Measurements from ENCODE around the gene PCDH9.

Gene PCDH9

DNA sequence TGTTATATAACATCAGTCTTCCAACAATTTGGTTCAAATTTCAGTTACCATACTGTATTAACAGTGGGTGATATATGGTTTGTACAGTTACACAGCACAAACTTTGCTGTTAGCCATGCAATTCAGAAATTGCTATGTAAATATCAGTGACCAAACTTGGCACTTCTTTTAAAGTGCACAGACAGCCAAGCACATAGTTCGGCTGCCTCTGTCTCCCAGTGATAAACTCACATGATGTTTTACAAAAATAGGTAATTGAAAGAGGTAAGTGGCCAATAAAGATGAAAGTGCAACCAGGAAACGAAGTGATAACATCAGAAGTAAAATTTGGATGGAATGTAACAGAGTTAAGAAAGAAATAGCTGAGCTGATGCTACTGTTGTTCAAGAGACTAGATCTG is 143.9 kb downstream of the PCDH9 start:
- no peak for DNase-seq (ENCODE audit: low read depth in 2 of 2)

- DNase-seq (ENCODE audit: low read depth in 2 of 2): no peak
These were observed 146.1 kb downstream of the PCDH9 start for GRCh38 chr13:67084066-67084465.

DNA sequence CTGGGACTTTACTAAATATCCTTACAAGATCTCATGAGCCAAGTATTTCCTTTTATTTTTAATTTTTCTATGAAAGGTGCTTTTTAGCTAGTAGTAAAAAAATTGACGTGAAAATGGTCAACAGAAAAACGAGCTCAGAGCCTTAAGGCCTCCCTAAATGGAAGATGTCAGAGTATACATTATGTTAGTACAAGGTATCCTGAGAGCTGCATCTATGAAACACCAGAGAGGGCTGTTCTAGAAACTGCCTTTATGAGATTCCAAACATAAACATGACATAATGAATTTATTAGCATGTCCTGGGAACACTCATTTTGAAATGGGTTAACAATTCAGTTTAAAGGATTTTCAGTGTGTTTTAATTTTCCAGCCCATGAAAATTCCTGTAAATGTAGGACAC is 146.6 kb downstream of the PCDH9 start:
- no peak for DNase-seq (ENCODE audit: low read depth in 2 of 2)

DNA sequence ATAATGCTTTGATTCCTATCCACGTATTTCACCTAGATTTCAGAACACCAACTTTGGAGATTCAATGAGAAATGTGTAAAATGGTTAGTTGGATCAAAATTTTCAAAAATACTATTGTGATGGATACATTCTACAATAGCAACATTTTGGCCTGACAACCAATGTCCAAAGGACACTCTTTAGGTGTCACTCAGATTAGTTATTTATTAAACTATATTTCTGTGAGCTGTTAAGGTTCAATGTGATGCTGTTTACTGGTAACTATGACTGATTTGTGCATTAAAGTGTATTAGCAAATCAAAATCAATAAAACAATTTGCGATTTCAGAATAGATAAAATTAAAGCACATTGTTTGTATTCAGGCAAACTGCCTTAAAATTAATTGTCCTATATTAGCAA is 149.8 kb downstream of the PCDH9 start:
- no peak for DNase-seq (ENCODE audit: low read depth in 2 of 2)

DNA sequence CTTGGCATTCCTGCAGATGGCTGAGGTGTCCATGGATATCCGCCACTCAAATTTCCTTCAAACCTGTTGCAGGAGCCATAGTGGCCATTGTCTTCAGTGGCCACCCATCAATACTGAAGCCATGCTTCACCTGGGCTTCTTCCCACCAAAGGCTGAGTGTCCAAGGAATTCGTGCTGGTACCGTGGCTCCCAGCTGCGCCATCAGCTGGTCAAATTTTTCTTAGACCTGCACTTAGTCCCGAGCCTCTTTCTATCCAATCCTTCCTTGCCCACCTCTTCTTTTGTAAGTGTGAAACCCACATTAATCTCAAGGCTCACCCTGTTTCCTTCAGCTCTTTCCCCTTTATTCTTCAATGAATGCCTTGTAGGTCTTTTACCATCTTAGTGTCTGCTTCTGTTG is 152.1 kb downstream of the PCDH9 start:
- no peak for DNase-seq (ENCODE audit: low read depth in 2 of 2)

GRCh38 chr13:67077132-67077531 is 153.0 kb downstream of the PCDH9 start:
- DNase-seq (ENCODE audit: low read depth in 2 of 2): no peak

DNA sequence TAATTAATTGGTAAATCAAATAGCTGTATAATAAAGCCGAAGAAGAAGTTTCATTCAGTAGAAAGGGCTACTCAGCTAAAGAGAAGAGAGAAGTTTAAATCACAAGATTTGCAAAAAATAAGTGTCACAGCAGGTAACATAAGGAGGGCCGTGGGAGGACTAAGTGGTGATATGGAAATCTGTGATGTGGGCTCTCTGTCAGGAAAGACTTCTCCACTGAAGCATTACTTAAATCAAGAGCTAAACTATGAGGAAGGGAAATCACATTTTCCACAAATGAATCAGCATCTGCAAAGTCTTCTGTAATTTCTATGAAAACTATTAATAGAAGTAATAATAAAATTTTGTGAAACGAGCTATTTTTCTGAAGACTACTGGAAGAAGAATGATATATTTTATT is 153.8 kb downstream of the PCDH9 start:
- DNase-seq (ENCODE audit: low read depth in 2 of 2): no peak

DNA sequence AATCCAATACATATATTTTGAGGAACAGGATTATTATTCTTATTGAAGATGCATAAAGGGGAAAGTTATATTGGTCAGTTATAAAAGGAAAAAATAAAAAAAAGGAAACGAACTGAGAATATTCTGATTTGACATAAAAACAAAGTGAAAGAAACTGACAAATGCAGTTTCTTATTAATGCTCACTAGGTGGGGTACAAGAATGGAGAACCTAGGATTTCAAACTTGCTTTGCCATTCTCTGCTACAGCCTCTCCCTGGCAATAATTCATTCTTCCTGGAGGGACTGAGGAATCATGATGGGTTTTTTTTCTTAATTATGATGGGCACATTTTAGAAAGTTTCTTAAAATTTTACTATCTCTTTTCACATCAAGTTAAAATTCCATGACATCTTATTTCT is 154.9 kb downstream of the PCDH9 start:
- DNase-seq (ENCODE audit: low read depth in 2 of 2): no peak

DNA sequence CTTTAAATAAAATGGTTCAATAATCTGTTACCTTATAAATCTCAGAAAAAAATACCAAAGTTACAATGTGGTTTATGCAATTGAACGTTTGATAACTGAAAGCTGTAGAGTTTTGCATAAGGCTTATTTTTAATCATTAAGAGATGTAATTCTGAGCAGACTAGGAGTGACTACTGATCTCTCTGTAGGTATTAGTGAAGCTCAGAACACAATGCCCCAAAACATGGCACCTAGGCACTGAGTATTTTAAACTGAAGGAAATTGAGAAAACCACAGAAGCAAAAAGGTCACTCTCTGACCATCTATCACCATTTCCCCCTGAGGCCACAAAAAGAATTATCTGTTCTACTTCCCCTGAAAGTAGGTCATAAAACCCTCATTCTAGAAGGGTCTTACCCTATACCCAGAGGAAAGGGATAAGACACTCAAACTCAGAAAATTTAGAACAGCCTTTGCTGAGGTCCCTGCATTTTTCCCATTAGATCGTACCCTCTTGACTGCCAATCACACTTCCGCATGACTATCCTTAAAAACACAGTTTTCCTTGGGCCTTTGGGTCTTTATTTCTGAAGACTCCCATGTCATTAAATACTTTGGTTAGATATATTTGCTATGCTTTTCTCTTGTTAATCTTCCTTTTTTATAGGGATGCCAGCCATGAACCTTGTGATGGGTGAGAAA is 158.1 kb downstream of the PCDH9 start:
- DNase-seq (ENCODE audit: low read depth in 2 of 2): no peak

DNA sequence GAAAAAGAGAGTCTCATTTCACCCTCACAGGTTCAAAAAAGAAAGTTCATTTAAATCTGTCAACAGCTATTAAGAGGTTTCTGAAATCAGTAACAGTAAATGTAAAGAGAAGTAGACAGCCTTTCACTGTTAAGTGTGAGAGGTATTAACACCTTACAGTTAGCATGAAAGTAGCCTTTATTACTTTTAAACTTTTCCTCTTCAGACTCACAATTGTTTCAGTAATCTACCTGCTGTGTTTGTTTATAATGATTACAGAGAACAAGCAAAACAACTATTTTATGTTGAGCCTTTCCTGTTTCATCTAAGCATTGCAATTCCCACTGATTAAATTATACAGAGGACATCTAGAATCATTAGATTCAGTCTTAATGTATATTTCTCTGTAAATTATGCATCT is 159.8 kb downstream of the PCDH9 start:
- no peak for DNase-seq (ENCODE audit: low read depth in 2 of 2)

- no peak for DNase-seq (ENCODE audit: low read depth in 2 of 2)
These were observed 160.9 kb downstream of the PCDH9 start for GRCh38 chr13:67069117-67069767.

GRCh38 chr13:67064920-67065319 is 165.2 kb downstream of the PCDH9 start:
- DNase-seq (ENCODE audit: low read depth in 2 of 2): no peak

- no peak for DNase-seq (ENCODE audit: low read depth in 2 of 2)
These were observed 167.1 kb downstream of the PCDH9 start for GRCh38 chr13:67063036-67063435.

DNA sequence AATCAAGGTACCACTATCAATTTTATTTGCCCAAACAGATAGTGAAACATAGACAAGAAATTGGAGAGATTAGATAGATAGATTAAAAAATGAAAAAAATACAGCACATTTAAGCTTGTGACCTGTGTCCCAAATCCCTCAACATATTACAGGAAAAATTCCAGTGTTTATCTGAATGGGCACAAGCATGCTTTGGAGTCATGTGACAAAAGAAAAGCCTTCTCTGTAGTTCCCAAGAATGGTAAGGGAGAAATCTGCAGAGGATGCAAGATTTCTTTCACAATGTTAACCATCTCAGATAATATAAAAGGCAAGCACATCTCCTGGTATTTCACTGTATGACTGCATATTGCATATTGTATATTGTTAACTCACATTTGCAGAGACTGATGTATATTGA is 168.0 kb downstream of the PCDH9 start:
- no peak for DNase-seq (ENCODE audit: low read depth in 2 of 2)

DNA sequence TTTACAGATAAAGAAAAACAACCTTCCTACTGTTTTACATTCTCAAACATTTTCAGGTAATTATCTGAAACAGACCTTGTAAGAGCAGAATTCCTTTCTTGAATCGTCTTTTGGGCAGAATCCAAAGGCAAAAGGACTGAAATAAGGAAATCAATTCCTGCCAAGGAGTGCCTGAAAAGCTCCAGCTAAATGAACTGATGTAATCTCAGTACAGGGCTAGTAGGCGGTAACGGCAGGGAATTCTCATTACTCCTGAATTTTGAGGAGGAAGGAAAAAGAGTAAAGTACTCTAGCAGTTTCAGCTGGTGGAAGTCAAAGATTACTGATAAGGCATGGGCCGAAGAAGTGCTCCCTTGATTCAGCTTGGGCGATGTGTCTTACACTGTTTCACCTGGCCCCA is 168.4 kb downstream of the PCDH9 start:
- no peak for DNase-seq (ENCODE audit: low read depth in 2 of 2)

- DNase-seq (ENCODE audit: low read depth in 2 of 2): no peak
These were observed 177.3 kb downstream of the PCDH9 start for GRCh38 chr13:67052550-67053490.

- no peak for DNase-seq (ENCODE audit: low read depth in 2 of 2)
These were observed 180.4 kb downstream of the PCDH9 start for GRCh38 chr13:67049744-67050143.

DNA sequence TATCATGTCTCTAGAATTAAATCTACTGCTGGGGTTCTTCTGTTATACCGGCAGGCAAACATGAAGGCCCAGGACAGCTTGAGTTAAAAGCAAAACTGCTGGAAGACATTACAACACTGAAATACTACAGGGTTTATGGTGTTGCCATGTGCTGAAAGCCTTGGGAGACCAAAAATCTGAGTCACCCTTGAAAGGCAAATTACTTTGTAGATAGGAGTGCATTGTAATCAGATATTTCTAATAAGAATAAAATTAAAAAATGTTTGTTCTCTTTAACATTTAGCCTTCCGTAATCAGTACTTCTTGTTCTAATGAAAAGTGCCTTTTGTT is 181.3 kb downstream of the PCDH9 start:
- DNase-seq (ENCODE audit: low read depth in 2 of 2): no peak

DNA sequence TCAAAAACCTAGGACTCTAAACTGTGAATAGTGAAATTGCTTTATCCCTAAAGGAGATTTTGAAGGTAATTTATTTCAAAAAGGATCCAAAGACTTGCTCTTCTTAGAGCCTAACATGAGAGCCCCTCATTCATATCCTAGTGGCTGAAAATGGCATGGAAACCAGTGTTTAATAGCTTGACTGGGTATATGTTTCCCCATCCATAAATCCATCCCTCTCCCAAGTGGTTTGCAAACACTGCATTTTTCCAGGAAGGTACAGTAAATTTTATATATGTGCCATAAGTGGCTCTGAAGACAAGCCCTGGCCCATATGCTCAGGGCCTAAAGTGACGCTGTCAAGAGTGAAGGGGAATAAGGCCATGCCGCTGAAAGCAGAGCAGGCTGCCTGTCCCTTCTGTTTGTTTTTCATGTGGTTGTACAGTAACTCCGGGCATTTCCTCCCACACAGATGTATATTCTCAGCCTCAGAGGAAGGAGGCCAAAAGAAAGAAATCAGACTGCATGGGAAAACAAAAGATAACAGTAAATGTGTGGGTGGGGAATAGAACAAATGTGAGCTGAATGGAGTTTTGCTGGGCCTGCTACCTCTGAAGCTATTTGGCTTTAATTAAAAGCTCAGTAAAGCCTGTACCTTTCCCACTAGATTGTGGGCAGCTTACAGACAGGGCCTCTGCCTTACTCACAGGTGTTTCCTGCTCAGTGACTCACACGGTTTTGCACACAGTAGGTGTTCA is 181.9 kb downstream of the PCDH9 start:
- no peak for DNase-seq (ENCODE audit: low read depth in 2 of 2)

GRCh38 chr13:67045357-67045756 is 184.8 kb downstream of the PCDH9 start:
- no peak for DNase-seq (ENCODE audit: low read depth in 2 of 2)

DNA sequence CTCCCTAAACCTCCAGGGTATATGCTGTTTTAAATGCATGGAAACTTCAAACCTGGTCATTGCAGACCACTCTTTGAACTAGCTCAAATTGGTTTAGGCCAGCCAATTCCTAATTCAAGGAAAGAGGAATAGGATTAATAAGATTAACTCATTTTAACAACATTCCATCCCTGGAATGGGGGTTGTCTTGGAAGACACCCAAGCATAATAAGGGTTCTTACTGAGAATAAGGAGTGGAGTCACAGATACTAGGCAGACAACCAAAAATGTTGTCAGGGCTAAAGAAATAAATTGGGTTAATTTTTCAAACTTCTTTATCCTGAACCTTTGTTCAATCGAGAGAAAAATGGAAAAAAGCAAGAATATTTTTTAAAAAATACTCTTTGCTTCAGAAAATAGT is 186.2 kb downstream of the PCDH9 start:
- DNase-seq (ENCODE audit: low read depth in 2 of 2): no peak

- DNase-seq (ENCODE audit: low read depth in 2 of 2): no peak
These were observed 187.6 kb downstream of the PCDH9 start for GRCh38 chr13:67042556-67042955.

All from stimulated activated CD8-positive, alpha-beta memory T cell treated with anti-CD3 and anti-CD28 coated beads, Interleukin-2, amount 100 ng/mL, for 48 hours (primary cell).